GM12865 (cell line): Measurements from ENCODE around the gene SENP3.

Experiments
- DNase-seq: peaks from one replicate; pipeline ENCODE4 v3.0.0; 2010; ENCODE audit warnings: low read depth
- H3K4me3 ChIP-seq: 2 replicates; pipeline ENCODE4 v1.5.1; 2011; ENCODE audit warnings: mild to moderate bottlenecking, low read depth, low read length, control low read depth
- TF ChIP-seq, protein P1 (sequence below): IDR thresholded peaks from 2 replicates; pipeline ENCODE4 v1.5.1; 2011; ENCODE audit warnings: low read length, control low read depth, low read depth, inconsistent platforms; ENCODE audit not compliant: insufficient read depth; ENCODE audit errors: missing control alignments

The SENP3 gene

GRCh38 chr17:7560172-7561027 lies 1.3 kb upstream of the SENP3 start:
- peak; percentile 70 for DNase-seq
- peak overlapping the region; percentile 72 for H3K4me3 ChIP-seq
- TF ChIP-seq, protein P1, sequence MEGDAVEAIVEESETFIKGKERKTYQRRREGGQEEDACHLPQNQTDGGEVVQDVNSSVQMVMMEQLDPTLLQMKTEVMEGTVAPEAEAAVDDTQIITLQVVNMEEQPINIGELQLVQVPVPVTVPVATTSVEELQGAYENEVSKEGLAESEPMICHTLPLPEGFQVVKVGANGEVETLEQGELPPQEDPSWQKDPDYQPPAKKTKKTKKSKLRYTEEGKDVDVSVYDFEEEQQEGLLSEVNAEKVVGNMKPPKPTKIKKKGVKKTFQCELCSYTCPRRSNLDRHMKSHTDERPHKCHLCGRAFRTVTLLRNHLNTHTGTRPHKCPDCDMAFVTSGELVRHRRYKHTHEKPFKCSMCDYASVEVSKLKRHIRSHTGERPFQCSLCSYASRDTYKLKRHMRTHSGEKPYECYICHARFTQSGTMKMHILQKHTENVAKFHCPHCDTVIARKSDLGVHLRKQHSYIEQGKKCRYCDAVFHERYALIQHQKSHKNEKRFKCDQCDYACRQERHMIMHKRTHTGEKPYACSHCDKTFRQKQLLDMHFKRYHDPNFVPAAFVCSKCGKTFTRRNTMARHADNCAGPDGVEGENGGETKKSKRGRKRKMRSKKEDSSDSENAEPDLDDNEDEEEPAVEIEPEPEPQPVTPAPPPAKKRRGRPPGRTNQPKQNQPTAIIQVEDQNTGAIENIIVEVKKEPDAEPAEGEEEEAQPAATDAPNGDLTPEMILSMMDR: peak; percentile 67

DNA sequence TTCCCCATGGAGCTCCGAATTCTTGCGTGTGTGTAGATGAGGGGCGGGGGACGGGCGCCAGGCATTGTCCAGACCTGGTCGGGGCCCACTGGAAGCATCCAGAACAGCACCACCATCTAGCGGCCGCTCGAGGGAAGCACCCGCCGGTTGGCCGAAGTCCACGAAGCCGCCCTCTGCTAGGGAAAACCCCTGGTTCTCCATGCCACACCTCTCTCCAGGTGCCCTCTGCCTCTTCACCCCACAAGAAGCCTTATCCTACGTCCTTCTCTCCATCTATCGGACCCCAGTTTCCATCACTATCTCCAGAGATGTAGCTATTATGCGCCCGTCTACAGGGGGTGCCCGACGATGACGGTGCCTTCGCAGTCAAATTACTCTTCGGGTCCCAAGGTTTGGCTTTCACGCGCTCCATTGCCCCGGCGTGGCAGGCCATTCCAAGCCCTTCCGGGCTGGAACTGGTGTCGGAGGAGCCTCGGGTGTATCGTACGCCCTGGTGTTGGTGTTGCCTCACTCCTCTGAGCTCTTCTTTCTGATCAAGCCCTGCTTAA lies 617 bp upstream of the SENP3 start:
- DNase-seq: peak; percentile 93
- peak overlapping the region; percentile 72 for H3K4me3 ChIP-seq
- TF ChIP-seq, protein P1: peak; percentile 95

DNA sequence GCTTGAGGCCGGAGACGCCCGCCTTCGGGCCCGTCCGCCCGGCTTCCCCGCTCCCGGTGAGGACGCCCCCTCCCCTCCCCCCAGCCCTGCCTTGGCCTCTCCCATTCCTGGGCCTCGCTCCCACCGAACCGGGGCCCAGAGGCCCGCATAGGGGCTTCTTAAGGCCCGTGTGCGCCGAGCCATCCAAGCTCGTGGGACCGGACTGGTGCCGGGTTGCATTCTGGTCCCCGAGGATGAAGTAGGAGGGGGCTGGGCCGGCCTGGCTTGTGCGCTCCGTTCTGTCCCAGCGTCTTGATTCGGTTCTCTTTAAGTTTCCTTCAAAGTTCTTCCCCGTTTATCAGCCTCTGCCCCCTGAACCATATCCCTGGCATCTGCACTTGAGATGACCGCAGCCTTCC lies 488 bp downstream of the SENP3 start:
- peak overlapping the region; percentile 72 for H3K4me3 ChIP-seq
- TF ChIP-seq, protein P1: no peak
- DNase-seq: no peak

GRCh38 chr17:7563115-7563869 lies 1.6 kb downstream of the SENP3 start:
- H3K4me3 ChIP-seq: no peak overlapping the region; the same call in 1 of the 2 replicates
- TF ChIP-seq, protein P1: no peak
- DNase-seq: no peak

- TF ChIP-seq, protein P1: no peak
- no peak for DNase-seq
- H3K4me3 ChIP-seq: no peak overlapping the region
Measured at GRCh38 chr17:7569571-7569970, 7.9 kb downstream of the SENP3 start.

GRCh38 chr17:7570351-7570750 lies 8.6 kb downstream of the SENP3 start:
- no peak for DNase-seq
- TF ChIP-seq, protein P1: no peak
- H3K4me3 ChIP-seq: no peak overlapping the region
